ENCODE results near the gene ALDH9A1.
A peak's percentile ranks its signal among the peaks of the same experiment; 100 is the strongest.

DNA sequence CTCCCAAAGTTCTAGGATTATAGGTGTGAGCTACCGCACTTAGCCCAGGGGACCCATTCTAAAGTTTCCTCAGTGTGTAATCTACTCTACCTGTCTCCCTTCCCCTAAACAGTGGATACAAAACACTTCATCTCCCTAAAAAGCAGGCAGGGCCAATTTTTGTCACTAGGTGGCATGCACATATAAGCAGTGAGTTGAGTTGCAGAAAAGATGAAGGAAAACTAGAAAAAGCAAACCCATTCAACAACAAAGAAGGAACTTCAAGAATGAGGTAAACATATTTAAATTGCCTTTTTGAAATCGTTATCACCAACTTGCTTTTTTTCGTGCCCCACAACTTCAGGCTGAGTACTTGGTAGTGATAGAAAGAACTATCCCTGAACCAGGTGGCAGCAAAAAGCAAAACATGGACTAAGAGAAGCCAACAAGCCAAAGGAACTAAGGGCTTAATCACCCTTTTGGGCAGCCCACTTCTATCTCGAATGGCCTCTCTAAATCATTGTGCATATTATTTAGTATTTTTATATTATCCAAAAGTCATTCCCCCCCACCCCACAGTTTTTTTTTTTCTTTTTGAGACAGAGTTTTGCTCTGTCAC lies 19.7 kb upstream of the ALDH9A1 start:
- TF ChIP-seq, protein P1, sequence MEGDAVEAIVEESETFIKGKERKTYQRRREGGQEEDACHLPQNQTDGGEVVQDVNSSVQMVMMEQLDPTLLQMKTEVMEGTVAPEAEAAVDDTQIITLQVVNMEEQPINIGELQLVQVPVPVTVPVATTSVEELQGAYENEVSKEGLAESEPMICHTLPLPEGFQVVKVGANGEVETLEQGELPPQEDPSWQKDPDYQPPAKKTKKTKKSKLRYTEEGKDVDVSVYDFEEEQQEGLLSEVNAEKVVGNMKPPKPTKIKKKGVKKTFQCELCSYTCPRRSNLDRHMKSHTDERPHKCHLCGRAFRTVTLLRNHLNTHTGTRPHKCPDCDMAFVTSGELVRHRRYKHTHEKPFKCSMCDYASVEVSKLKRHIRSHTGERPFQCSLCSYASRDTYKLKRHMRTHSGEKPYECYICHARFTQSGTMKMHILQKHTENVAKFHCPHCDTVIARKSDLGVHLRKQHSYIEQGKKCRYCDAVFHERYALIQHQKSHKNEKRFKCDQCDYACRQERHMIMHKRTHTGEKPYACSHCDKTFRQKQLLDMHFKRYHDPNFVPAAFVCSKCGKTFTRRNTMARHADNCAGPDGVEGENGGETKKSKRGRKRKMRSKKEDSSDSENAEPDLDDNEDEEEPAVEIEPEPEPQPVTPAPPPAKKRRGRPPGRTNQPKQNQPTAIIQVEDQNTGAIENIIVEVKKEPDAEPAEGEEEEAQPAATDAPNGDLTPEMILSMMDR (IDR thresholded peaks at IDR 0.05): peak in 2 of 4 experiments; percentile 30 to 46
- TF ChIP-seq EP300 (IDR thresholded peaks at IDR 0.05): no peak
- no peak for TF ChIP-seq POLR2AphosphoS5 (IDR thresholded peaks at IDR 0.05)
